Lower leg skin (tissue), 4 donors: ENCODE results near the gene TREX2. TPM values are rescaled to one million over a fixed set of nuclear protein-coding genes. Genes with fewer than 3 reads are reported as not detected.

Experiments
- DNase-seq, 2 donors: peaks; one replicate each; pipeline ENCODE4 v3.0.0-alpha.2; 2019; ENCODE audit warnings: low spot score in 2 of 2
- H3K4me3 ChIP-seq: fragments of 200-600 bp; sonication (generic); 2 replicates; pipeline ENCODE4 v1.5.1; 2017; ENCODE audit warnings: mild to moderate bottlenecking, low read depth; ENCODE audit not compliant: poor library complexity, severe bottlenecking
- POLR2A ChIP-seq, 2 donors: fragments of 450-650 bp; IDR thresholded peaks; one replicate each; pipeline ENCODE4 v1.6.1; 2016 to 2017; ENCODE audit warnings: antibody characterized with exemption in 2 of 2, mild to moderate bottlenecking in 1 of 2, moderate library complexity in 1 of 2
- whole genome bisulfite sequencing, 2 donors: methylation state at CpG; one replicate each; pipeline ENCODE4 v1.1.5; 2018; 5-methylcytosine and 5-hydroxymethylcytosine counted together
- intact Hi-C: fragments of 100-400 bp; cut with DNase I; formaldehyde crosslinking; loops from one replicate; pipeline ENCODE4 v1.15.0; 2023; ENCODE audit warnings: low total_unique reads
- total RNA-seq, 4 donors: library from RNA; depleted of rRNA; stranded (reverse); fragments of >200 nt; gene quantifications; one replicate each; pipeline ENCODE4 v1.1.0, GENCODE V29; 2016
- TF ChIP-seq, protein P1 (sequence below), 3 donors: fragments of 450-650 bp; IDR thresholded peaks; one replicate each; pipeline ENCODE4 v1.5.1; 2016; ENCODE audit warnings: antibody characterized with exemption in 3 of 3, mild to moderate bottlenecking in 3 of 3, moderate library complexity in 2 of 3

Gene TREX2
- total RNA-seq, 4 donors from 2014 or later, result 76.4 to 129 (median 112) TPM

GRCh38 chrX:153478746-153479145 is 32.9 kb upstream of the TREX2 start:
- H3K4me3 ChIP-seq, result no peak overlapping the region
- TF ChIP-seq, protein P1, sequence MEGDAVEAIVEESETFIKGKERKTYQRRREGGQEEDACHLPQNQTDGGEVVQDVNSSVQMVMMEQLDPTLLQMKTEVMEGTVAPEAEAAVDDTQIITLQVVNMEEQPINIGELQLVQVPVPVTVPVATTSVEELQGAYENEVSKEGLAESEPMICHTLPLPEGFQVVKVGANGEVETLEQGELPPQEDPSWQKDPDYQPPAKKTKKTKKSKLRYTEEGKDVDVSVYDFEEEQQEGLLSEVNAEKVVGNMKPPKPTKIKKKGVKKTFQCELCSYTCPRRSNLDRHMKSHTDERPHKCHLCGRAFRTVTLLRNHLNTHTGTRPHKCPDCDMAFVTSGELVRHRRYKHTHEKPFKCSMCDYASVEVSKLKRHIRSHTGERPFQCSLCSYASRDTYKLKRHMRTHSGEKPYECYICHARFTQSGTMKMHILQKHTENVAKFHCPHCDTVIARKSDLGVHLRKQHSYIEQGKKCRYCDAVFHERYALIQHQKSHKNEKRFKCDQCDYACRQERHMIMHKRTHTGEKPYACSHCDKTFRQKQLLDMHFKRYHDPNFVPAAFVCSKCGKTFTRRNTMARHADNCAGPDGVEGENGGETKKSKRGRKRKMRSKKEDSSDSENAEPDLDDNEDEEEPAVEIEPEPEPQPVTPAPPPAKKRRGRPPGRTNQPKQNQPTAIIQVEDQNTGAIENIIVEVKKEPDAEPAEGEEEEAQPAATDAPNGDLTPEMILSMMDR (IDR thresholded peaks at IDR 0.05), result no peak
- no peak for TF ChIP-seq POLR2A (IDR thresholded peaks at IDR 0.05)
- 85 to 95% methylated on average over 6 to 15 of the region's 16 CpGs for WGBS, 2 donors
- intact Hi-C loops, result no loop called here
- no peak for DNase-seq

DNA sequence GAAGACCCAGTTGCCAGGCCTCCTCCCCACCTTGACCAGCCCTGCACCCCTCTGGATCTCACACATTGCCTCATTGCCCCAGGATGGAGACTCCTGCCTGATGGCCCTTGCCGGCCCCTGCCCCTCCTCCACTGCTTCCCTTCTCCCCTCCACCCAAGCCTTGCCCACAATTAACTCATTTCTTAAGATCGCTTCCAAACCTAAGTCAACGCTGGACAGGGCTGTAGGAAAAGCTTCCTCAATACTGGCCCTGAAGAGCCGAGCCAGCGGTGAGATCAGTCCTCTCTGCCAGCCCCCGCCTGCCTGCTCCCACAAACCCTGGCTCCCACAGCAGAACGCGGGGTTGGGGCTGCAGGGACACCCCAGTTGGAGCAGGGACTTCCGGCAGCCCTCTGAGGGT is 32.0 kb upstream of the TREX2 start:
- H3K4me3 ChIP-seq, result no peak overlapping the region
- no peak for DNase-seq
- TF ChIP-seq, protein P1 (IDR thresholded peaks at IDR 0.05), result no peak
- no peak for TF ChIP-seq POLR2A (IDR thresholded peaks at IDR 0.05)
- intact Hi-C loops, result no loop called here
- 47 to 72% methylated on average over 5 to 9 of the region's 9 CpGs for WGBS, 2 donors

GRCh38 chrX:153477364-153477857 is 31.6 kb upstream of the TREX2 start:
- H3K4me3 ChIP-seq, result no peak overlapping the region
- no peak for DNase-seq
- WGBS, 2 donors, result 34 to 67% methylated on average over 4 to 8 of the region's 11 CpGs
- intact Hi-C loops, result no loop called here
- no peak for TF ChIP-seq POLR2A (IDR thresholded peaks at IDR 0.05)
- TF ChIP-seq, protein P1 (IDR thresholded peaks at IDR 0.05), result no peak

GRCh38 chrX:153476666-153477363 is 31.0 kb upstream of the TREX2 start:
- H3K4me3 ChIP-seq, result no peak overlapping the region
- intact Hi-C loops, result no loop called here
- WGBS, 2 donors, result 40 to 53% methylated on average over 2 to 15 of the region's 16 CpGs
- no peak for DNase-seq
- TF ChIP-seq POLR2A (IDR thresholded peaks at IDR 0.05), result no peak
- TF ChIP-seq, protein P1 (IDR thresholded peaks at IDR 0.05), result no peak

GRCh38 chrX:153475751-153476281 is 30.0 kb upstream of the TREX2 start:
- TF ChIP-seq, protein P1 (IDR thresholded peaks at IDR 0.05), result no peak
- no peak for TF ChIP-seq POLR2A (IDR thresholded peaks at IDR 0.05)
- intact Hi-C loops, result no loop called here
- no peak overlapping the region for H3K4me3 ChIP-seq
- WGBS, 2 donors, result 66 to 74% methylated on average over 8 to 10 of the region's 11 CpGs
- no peak for DNase-seq
